GM06990 (cell line): ENCODE data around the gene EPB41L4A.

ENCODE experiments used
- DNase-seq: peaks from one replicate; pipeline ENCODE4 v3.0.0-alpha.2; 2011; ENCODE audit not compliant: insufficient read length; ENCODE audit errors: extremely low read depth
- H3K27me3 ChIP-seq: replicated peaks from 2 replicates; pipeline ENCODE4 v1.6.0; 2011; ENCODE audit warnings: low read length; ENCODE audit not compliant: control insufficient read depth, insufficient read depth
- H3K36me3 ChIP-seq: 2 replicates; pipeline ENCODE4 v1.5.1; 2011; ENCODE audit warnings: low read length; ENCODE audit not compliant: control insufficient read depth, insufficient read depth
- H3K4me3 ChIP-seq: replicated peaks from 2 replicates; pipeline ENCODE4 v1.5.1; 2011; ENCODE audit warnings: low read depth, mild to moderate bottlenecking, control low read depth, low read length
- TF ChIP-seq, protein P1 (sequence below): IDR thresholded peaks from 2 replicates; pipeline ENCODE4 v1.5.1; 2011; ENCODE audit warnings: low read length, control low read depth, mild to moderate bottlenecking, inconsistent platforms; ENCODE audit not compliant: insufficient read depth, poor library complexity, severe bottlenecking

The EPB41L4A gene

DNA sequence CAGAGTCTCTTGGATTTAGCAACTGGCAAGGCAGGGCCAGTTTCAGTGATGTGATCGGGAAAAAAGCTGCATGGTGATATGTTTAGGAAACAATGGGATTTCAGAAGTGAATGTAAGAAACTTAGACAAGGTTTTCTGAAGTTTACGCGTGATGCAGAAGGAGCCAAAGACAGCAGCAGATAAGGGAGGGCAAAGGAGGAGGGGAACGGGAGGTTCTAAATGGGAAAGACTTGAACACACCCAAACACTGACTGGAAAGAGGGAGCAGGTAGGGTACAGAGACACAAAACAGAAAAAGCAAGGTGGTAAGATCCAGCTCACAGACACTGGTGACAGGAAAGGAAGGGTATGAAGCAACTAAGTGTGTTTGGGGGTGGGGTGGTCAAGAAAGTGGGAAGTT lies 115.4 kb downstream of the EPB41L4A start:
- Histone ChIP-seq H3K27me3 (no peaks in the 10 kb centered on the region), H3K36me3 (no peaks in the 10 kb centered on the region), H3K4me3 (no peak overlapping the region)
- TF ChIP-seq, protein P1, sequence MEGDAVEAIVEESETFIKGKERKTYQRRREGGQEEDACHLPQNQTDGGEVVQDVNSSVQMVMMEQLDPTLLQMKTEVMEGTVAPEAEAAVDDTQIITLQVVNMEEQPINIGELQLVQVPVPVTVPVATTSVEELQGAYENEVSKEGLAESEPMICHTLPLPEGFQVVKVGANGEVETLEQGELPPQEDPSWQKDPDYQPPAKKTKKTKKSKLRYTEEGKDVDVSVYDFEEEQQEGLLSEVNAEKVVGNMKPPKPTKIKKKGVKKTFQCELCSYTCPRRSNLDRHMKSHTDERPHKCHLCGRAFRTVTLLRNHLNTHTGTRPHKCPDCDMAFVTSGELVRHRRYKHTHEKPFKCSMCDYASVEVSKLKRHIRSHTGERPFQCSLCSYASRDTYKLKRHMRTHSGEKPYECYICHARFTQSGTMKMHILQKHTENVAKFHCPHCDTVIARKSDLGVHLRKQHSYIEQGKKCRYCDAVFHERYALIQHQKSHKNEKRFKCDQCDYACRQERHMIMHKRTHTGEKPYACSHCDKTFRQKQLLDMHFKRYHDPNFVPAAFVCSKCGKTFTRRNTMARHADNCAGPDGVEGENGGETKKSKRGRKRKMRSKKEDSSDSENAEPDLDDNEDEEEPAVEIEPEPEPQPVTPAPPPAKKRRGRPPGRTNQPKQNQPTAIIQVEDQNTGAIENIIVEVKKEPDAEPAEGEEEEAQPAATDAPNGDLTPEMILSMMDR = no peak
- no peak for DNase-seq

DNA sequence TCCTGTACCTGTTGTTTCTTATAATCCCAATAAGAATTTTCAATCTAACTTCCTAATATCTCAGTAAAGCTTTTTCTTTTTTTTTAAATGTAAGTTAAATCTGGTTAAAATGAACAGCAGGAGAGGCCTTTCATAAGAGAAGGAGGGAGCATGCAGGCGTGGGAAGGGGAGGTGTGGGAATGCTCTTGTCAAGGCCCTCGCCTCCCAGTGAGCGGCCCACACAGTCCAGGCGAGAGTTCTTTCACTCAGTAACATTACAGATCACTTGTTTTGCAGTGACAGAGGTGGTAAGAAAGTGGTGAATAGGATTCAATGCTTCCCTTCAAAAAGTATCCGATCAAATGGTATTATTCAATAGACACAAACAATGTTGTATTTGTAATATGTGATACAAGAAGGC lies 125.0 kb downstream of the EPB41L4A start:
- Histone ChIP-seq H3K36me3 (no peaks in the 10 kb centered on the region), H3K27me3 (no peaks in the 10 kb centered on the region; the same call in 1 of the 2 replicates), H3K4me3 (no peak overlapping the region)
- DNase-seq = no peak
- TF ChIP-seq, protein P1 = no peak

DNA sequence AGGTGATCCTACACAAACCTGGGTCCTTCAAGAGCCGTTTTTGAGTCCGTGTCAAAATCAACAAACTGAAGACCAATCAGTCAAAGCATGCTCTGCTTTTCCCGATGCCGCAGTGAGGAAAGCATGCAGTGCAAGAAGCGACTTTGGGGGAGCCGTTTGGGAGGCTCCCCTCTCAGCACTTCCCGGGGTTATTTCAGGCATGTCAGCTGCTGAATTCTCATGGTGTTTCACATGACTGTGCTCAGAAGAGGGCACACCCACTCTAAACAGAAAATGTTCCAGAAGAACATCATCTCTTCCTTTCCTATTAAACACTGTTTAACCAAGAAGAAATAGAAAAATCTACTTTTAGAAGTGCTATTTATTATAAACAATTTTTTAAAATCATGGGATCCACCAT lies 125.5 kb downstream of the EPB41L4A start:
- TF ChIP-seq, protein P1 = no peak
- H3K4me3 ChIP-seq = no peak overlapping the region

DNA sequence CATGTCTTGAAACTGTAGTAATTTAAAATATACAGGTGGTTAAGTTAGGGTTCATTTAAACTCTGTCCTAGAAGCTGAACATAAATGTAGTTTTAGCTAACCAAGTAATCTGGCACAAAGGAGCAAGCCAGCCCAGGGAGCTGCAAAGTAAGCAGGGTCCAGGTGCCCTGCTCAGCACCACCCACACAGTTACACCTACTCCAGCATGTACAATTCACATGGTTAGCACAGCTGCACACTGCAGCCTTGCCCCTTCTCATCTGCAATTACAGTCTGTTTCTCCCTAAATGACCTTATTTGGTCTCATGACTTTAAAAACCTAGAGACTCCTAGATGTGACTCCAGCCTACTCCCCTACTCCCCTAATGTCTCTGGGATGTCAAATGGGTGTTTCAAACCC lies 128.4 kb downstream of the EPB41L4A start:
- H3K27me3 ChIP-seq = no peaks in the 10 kb centered on the region; the same call in 1 of the 2 replicates
- no peak overlapping the region for H3K4me3 ChIP-seq
- no peaks in the 10 kb centered on the region for H3K36me3 ChIP-seq
- DNase-seq = no peak
- TF ChIP-seq, protein P1 = no peak

More for the DNA sequence above, 125.5 kb downstream of the EPB41L4A start:
- DNase-seq = no peak
- H3K36me3 ChIP-seq = no peaks in the 10 kb centered on the region
- no peaks in the 10 kb centered on the region; the same call in 1 of the 2 replicates for H3K27me3 ChIP-seq

DNA sequence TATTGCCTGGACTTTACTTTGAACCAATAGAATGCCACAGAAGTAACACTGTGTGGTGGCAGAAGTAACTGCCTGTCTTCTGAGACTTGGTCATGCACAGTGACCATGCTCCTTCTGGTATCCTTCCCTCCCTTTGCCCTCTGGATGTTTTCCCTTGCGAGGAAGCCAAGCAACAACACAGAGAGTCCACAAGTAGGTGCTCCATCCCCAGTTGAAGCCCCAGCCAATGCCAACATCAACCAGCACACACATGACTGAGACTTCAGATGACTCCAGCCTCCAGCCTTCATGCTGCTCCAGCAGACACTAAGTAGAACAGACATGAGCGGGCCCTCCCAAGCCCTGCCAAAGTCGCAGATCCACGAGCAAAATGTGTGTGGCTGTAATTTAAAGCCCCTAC lies 129.6 kb downstream of the EPB41L4A start:
- Histone ChIP-seq H3K27me3 (no peaks in the 10 kb centered on the region; the same call in 1 of the 2 replicates), H3K4me3 (no peak overlapping the region), H3K36me3 (no peaks in the 10 kb centered on the region)
- no peak for DNase-seq
- TF ChIP-seq, protein P1 = no peak
